ENCODE data around the gene ATF7.
A peak's percentile ranks its signal among the peaks of the same experiment; 100 is the strongest.
"Not testable (repeated sequence)": the region's sequence is repeated elsewhere in the genome, so short reads cannot be mapped to it uniquely, and the experiment has no call there.

The ATF7 gene

DNA sequence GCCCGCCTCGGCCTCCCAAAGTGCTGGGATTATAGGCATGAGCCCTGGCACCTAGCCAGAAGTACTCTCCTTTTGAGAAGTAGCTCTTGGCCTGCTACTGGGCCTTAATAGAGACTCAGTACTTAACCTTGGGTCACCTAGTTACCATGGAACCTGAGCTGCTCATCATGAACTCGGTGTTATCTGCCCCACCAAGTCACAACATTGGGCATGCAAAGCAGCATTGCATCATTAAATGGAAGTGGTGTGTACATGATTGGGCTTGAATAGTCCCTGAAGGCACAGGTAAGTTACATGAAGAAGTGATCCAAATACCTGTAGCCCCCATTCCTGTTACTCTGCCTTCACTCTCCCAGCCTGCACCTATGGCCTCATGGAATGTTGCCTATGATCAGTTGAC is 18.0 kb upstream of the ATF7 start:
- Mint-ChIP-seq H3K4me1 (no peaks in the 10 kb centered on the region), H3K27me3 (no peaks in the 10 kb centered on the region), H3K4me3 (no peak overlapping the region), H3K27ac (no peak overlapping the region), H3K9me3 (no peaks in the 10 kb centered on the region)
- ATAC-seq (no peak), DNase-seq (no peak)

DNA sequence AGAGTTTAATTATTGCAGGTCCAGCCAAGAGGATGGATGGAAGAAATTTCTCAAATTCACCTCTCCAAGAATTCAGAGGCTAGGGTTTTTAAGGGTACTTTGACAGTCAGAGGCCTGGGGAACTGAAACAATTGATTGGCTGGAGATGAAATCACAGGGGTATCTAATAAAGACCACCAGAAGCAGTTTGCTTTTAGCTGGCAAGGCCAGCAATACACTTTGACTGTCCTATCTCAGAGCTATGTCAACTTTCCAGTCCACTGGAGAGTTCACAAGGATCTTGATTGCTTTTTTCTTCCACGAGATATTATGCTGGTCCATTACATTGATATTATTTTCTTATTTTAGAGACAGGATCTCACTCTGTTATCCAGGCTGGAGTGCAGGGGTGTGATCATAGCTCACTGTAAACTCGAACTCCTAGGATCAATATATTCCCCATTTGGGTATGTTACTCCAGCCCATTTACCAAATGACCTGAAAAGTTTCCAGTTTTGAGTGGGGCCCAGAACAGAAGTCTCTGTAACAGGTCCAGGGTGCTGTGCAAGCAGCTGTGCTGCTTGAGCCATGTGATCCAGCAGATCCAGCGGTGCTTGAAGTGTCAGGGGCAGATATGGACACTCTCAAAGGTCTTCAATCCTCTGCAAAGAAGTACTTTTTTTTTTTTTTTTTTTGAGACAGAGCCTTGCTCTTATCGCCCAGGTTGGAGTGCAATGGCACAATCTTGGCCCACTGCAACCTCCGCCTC is 17.2 kb upstream of the ATF7 start:
- DNase-seq (no peak), ATAC-seq (no peak)
- no peak overlapping the region for H3K27ac Mint-ChIP-seq
- no peak overlapping the region for H3K4me3 Mint-ChIP-seq
- H3K4me1 Mint-ChIP-seq = no peaks in the 10 kb centered on the region
- no peaks in the 10 kb centered on the region for H3K27me3 Mint-ChIP-seq
- no peaks in the 10 kb centered on the region for H3K9me3 Mint-ChIP-seq

GRCh38 chr12:53638057-53638456 is 11.9 kb upstream of the ATF7 start:
- H3K27me3 Mint-ChIP-seq = no peaks in the 10 kb centered on the region
- no peak for DNase-seq
- no peak overlapping the region for H3K4me3 Mint-ChIP-seq
- no peak for ATAC-seq
- no peaks in the 10 kb centered on the region for H3K4me1 Mint-ChIP-seq
- H3K27ac Mint-ChIP-seq = no peak overlapping the region
- H3K9me3 Mint-ChIP-seq = no peaks in the 10 kb centered on the region

DNA sequence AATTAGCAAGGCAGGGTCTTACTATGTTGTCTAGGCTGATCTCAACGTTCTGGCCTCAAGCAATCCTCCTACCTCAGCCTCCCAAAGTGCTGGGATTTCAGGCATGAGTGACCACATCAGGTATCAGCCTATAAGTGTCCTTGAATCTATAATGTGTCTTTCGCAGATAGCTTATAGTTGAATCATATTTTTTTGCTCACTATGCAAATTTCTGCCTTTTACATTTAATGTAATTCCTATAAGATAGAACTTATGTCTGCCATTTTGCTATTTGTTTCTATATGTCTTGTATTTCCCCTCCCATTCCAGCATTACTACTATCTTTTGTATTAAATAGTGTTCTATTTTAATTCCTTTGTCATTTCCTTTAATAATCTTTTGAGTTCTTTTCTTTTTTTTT is 10.5 kb upstream of the ATF7 start:
- Mint-ChIP-seq H3K4me1 (no peaks in the 10 kb centered on the region), H3K27me3 (no peaks in the 10 kb centered on the region), H3K27ac (no peak overlapping the region), H3K4me3 (no peak overlapping the region), H3K9me3 (peaks cover 0 to 4% of the 10 kb centered on the region in 2 donors)
- DNase-seq = no peak
- no peak for ATAC-seq

DNA sequence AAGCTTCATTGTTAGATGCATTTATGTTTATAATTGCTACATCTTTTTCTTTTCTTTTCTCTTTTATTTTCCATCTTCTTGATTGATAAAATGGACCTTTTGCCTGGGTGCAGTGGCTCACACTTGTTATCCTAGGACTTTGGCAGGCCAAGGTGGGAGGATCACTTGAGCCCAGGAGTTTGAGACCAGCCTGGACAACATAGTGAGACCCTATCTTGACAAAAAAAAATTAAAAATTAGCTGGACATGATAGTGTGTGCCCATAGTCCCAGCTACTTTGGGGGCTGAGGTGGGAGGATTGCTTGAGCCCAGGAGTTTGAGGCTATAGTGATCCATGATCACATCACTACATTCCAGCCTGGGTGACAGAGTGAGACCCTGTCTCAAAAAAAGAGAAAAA is 9.5 kb upstream of the ATF7 start:
- H3K27me3 Mint-ChIP-seq, H3K4me3 Mint-ChIP-seq, DNase-seq, H3K9me3 Mint-ChIP-seq, H3K4me1 Mint-ChIP-seq, H3K27ac Mint-ChIP-seq, ATAC-seq: not testable (repeated sequence)

GRCh38 chr12:53631721-53632120 is 5.5 kb upstream of the ATF7 start:
- Mint-ChIP-seq H3K27me3 (no peaks in the 10 kb centered on the region), H3K27ac (no peak overlapping the region), H3K4me1 (peaks cover 6% of the 10 kb centered on the region), H3K9me3 (peaks cover 0 to 4% of the 10 kb centered on the region in 2 donors), H3K4me3 (no peak overlapping the region)
- DNase-seq (no peak), ATAC-seq (no peak)

- Mint-ChIP-seq H3K27ac (no peak overlapping the region), H3K27me3 (no peaks in the 10 kb centered on the region), H3K4me1 (peaks cover 37% of the 10 kb centered on the region), H3K4me3 (no peak overlapping the region), H3K9me3 (peaks cover 0 to 4% of the 10 kb centered on the region in 2 donors)
- DNase-seq (no peak), ATAC-seq (no peak)
Observed at GRCh38 chr12:53627919-53628318, 1.7 kb upstream of the ATF7 start.

DNA sequence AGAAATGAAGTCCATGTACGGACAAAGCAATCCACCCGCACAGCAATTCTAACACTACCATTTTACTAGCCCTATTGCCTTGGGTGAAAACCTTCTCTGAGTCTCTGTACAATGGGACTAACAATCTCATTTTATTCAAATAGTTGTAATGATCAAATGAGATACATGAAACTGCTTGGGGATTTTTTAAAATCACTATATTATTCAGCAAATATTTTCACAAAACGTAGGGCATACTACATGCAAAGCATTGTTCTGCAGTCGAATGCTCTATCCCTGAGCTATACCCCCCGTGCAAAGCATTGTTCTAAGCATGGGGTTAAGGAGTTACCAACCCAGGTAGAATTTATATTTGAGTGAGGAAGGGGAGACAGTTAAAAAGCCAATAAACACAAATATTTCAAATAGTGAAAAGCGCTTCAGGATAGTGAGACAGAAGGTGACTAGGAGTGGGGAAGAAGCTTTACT is 554 bp upstream of the ATF7 start:
- ATAC-seq (no peak), DNase-seq (no peak)
- Mint-ChIP-seq H3K9me3 (peaks cover 0 to under 1% of the 10 kb centered on the region in 2 donors), H3K4me1 (peaks cover 43% of the 10 kb centered on the region), H3K4me3 (peak overlapping the region; percentile 95 to 97), H3K27me3 (no peaks in the 10 kb centered on the region), H3K27ac (peak overlapping the region; percentile 99)

DNA sequence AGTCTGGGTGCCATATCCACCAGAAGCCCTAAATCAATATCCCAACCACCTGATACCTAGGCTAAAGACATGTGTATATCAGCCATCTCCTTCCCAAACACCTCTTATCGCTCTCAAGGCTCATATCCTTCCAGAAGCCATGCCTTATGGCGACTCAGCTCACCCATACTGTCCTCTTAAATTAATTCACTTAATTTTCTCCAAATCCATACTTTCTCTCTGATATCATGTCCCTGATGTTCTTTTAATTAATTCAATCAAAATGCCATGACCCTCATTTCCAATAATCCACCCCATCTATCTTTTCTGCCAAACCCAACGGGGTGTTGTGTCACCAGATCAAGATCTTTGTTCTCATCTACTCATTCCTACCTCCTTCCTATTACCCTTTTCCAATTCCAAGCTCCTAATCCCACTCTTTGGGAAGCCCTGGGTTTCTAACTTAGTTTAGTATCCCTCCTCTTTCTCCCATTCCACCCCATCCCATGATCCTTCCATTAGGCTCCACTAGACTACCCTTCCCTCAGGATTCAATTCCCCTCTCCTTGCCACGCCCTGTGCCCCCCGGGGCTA is 723 bp downstream of the ATF7 start:
- Mint-ChIP-seq H3K4me1 (peaks cover 43% of the 10 kb centered on the region), H3K27me3 (no peaks in the 10 kb centered on the region), H3K4me3 (peak overlapping the region; percentile 95 to 97), H3K27ac (peak overlapping the region; percentile 99), H3K9me3 (no peaks in the 10 kb centered on the region)
- ATAC-seq = no peak
- no peak for DNase-seq

GRCh38 chr12:53624956-53625355 is 1.2 kb downstream of the ATF7 start:
- ATAC-seq (no peak), DNase-seq (no peak)
- H3K4me3 Mint-ChIP-seq = peak overlapping the region; percentile 95 to 97
- H3K9me3 Mint-ChIP-seq = no peaks in the 10 kb centered on the region
- peak overlapping the region; percentile 99 for H3K27ac Mint-ChIP-seq
- H3K4me1 Mint-ChIP-seq = peaks cover 43% of the 10 kb centered on the region
- no peaks in the 10 kb centered on the region for H3K27me3 Mint-ChIP-seq

GRCh38 chr12:53624458-53624857 is 1.7 kb downstream of the ATF7 start:
- Mint-ChIP-seq H3K9me3 (no peaks in the 10 kb centered on the region), H3K27me3 (no peaks in the 10 kb centered on the region), H3K4me3 (peak overlapping the region; percentile 95 to 97), H3K27ac (no peak overlapping the region), H3K4me1 (peaks cover 43% of the 10 kb centered on the region)
- ATAC-seq (no peak), DNase-seq (no peak)

DNA sequence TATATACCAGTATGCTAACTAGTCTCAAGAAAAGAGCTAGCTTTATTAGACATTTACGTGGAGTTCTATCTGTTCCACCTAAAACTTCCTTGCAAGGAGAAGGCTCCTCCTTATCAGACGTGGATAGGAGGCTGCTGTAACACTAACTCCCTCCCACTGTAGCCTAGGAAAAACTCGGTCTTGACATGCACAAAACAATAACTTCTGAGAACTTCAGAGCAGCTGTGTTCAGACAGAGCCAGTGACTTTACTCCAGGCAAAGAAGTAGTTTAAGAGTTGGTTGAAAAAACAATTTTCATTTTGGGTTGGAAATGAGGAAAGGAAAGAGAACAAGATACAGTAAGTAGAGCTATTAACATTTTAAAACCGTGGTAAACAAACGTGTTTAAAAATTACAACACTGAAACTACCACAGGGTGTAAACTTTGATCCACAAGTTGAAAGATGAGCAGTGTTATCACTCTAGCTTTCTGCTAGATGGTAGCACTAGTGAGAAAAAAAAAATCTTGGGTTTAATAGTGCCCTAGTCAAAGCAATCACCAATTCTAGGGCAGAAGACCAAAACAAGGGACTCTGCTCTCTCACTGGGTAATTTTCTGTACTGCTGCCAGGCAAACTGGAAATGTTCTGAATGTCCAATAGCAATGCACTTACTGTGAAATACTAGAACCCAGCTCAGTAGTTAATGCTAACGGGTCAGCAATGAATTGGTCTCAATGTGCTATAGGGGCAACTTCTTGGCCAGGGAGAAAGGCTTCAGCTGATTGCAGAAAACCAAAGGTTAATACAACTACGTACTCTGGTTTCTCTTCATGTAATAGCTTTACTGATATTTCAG is 2.4 kb downstream of the ATF7 start:
- DNase-seq (no peak), ATAC-seq (no peak)
- no peaks in the 10 kb centered on the region for H3K9me3 Mint-ChIP-seq
- peak overlapping the region in 1 of 2 donors; percentile 77 for H3K27ac Mint-ChIP-seq
- no peaks in the 10 kb centered on the region for H3K27me3 Mint-ChIP-seq
- peaks cover 47% of the 10 kb centered on the region for H3K4me1 Mint-ChIP-seq
- H3K4me3 Mint-ChIP-seq = peak overlapping the region; percentile 41 to 95

- no peaks in the 10 kb centered on the region for H3K27me3 Mint-ChIP-seq
- no peaks in the 10 kb centered on the region for H3K9me3 Mint-ChIP-seq
- DNase-seq (no peak), ATAC-seq (no peak)
- no peak overlapping the region for H3K4me3 Mint-ChIP-seq
- no peak overlapping the region for H3K27ac Mint-ChIP-seq
- H3K4me1 Mint-ChIP-seq = peaks cover 58% of the 10 kb centered on the region
Observed at GRCh38 chr12:53622724-53623123, 3.5 kb downstream of the ATF7 start.

DNA sequence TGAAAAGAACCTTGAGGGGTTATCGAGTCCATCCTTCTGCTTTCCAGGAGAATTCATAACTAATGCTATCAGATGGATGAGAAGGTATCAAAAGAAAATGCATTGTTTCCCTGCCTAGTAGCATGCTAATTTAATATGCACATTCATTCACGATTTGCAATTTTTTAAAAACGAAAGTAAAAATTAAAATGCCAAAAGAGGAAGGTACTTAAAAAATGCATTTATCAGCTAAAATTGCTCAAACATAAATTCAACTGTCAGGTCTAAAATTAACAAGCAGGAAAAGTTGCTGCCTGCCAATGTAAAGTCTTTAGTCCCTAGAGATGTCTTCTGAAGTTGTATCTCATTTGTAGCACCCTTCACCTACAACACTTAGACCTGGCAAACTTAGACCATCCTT is 7.9 kb downstream of the ATF7 start:
- no peaks in the 10 kb centered on the region for H3K9me3 Mint-ChIP-seq
- H3K4me3 Mint-ChIP-seq = peak overlapping the region; percentile 81 to 85
- no peak for DNase-seq
- peak overlapping the region in 1 of 2 donors; percentile 87 for H3K27ac Mint-ChIP-seq
- no peak for ATAC-seq
- H3K27me3 Mint-ChIP-seq = no peaks in the 10 kb centered on the region
- H3K4me1 Mint-ChIP-seq = peaks cover 48% of the 10 kb centered on the region

DNA sequence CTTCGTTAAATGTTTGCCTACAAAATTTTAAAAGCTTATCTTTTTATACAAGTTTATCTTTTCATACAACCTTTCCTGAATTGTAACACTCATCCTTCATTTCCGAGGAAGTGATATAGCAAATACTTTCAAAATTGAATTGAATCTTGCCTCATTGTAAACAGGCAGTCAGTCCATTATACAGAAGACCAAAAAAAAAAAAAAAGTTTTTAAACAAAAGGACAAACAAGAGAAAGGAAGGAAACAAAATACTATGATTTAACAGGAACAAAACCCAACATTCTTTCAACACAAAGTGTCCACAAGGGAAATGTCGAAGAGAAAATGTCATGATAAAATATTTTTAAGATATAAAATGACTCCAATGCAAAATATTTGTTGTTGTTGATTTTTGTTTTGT is 8.5 kb downstream of the ATF7 start:
- no peak for DNase-seq
- H3K4me3 Mint-ChIP-seq = peak overlapping the region; percentile 81 to 85
- H3K4me1 Mint-ChIP-seq = peaks cover 47% of the 10 kb centered on the region
- no peaks in the 10 kb centered on the region for H3K9me3 Mint-ChIP-seq
- H3K27me3 Mint-ChIP-seq = no peaks in the 10 kb centered on the region
- H3K27ac Mint-ChIP-seq = peak overlapping the region; percentile 87 to 91
- ATAC-seq = no peak

GRCh38 chr12:53616950-53617349 is 9.2 kb downstream of the ATF7 start:
- peaks cover 51% of the 10 kb centered on the region for H3K4me1 Mint-ChIP-seq
- DNase-seq (no peak), ATAC-seq (no peak)
- H3K4me3 Mint-ChIP-seq = no peak overlapping the region
- no peaks in the 10 kb centered on the region for H3K9me3 Mint-ChIP-seq
- H3K27me3 Mint-ChIP-seq = no peaks in the 10 kb centered on the region
- no peak overlapping the region for H3K27ac Mint-ChIP-seq

Data from stimulated activated naive CD8-positive, alpha-beta T cell treated with anti-CD3 and anti-CD28 coated beads, Interleukin-15, amount 100 ng/mL, for 72 hours (primary cell).